Measurements from ENCODE around the gene MICU2. TPM values are rescaled to one million over a fixed set of nuclear protein-coding genes. Genes with fewer than 3 reads are reported as not detected.

The MICU2 gene
- total RNA-seq, 1 donor from 2014 or later = 64.4 TPM

- Histone ChIP-seq H3K27ac (replicated peaks) (no peak overlapping the region), H3K4me1 (no peaks in the 10 kb centered on the region), H3K9me3 (replicated peaks) (peaks cover 5% of the 10 kb centered on the region), H3K27me3 (ENCODE audit: low read depth) (peaks cover 8% of the 10 kb centered on the region), H3K4me3 (no peak overlapping the region), H3K36me3 (no peaks in the 10 kb centered on the region)
- no peak for DNase-seq
- intact Hi-C loops (cut with micrococcal nuclease) = loop anchor here (5.0 kb wide), 1 partner anchor 1121 kb away; no protein-coding TSS in a partner anchor
- TF ChIP-seq, protein P1, sequence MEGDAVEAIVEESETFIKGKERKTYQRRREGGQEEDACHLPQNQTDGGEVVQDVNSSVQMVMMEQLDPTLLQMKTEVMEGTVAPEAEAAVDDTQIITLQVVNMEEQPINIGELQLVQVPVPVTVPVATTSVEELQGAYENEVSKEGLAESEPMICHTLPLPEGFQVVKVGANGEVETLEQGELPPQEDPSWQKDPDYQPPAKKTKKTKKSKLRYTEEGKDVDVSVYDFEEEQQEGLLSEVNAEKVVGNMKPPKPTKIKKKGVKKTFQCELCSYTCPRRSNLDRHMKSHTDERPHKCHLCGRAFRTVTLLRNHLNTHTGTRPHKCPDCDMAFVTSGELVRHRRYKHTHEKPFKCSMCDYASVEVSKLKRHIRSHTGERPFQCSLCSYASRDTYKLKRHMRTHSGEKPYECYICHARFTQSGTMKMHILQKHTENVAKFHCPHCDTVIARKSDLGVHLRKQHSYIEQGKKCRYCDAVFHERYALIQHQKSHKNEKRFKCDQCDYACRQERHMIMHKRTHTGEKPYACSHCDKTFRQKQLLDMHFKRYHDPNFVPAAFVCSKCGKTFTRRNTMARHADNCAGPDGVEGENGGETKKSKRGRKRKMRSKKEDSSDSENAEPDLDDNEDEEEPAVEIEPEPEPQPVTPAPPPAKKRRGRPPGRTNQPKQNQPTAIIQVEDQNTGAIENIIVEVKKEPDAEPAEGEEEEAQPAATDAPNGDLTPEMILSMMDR (IDR thresholded peaks at IDR 0.05; ENCODE audit: borderline replicate concordance) = no peak
These were observed 32.7 kb upstream of the MICU2 start for GRCh38 chr13:21636656-21637055.

- peaks cover 3% of the 10 kb centered on the region for H3K27me3 ChIP-seq (ENCODE audit: low read depth)
- intact Hi-C loops (cut with micrococcal nuclease) = no loop called here
These were observed 28.2 kb upstream of the MICU2 start for GRCh38 chr13:21632196-21632595.

GRCh38 chr13:21625366-21625765 lies 21.4 kb upstream of the MICU2 start:
- Histone ChIP-seq H3K27ac (replicated peaks) (no peak overlapping the region), H3K4me3 (no peak overlapping the region), H3K36me3 (no peaks in the 10 kb centered on the region), H3K4me1 (no peaks in the 10 kb centered on the region), H3K27me3 (ENCODE audit: low read depth) (peaks cover 11% of the 10 kb centered on the region), H3K9me3 (replicated peaks) (no peaks in the 10 kb centered on the region)
- intact Hi-C loops (cut with micrococcal nuclease) = no loop called here
- DNase-seq = no peak
- TF ChIP-seq, protein P1 (IDR thresholded peaks at IDR 0.05; ENCODE audit: borderline replicate concordance) = peak; percentile 52

More at GRCh38 chr13:21632196-21632595, 28.2 kb upstream of the MICU2 start:
- no peaks in the 10 kb centered on the region for H3K36me3 ChIP-seq
- TF ChIP-seq, protein P1 (IDR thresholded peaks at IDR 0.05; ENCODE audit: borderline replicate concordance) = no peak
- H3K9me3 ChIP-seq (replicated peaks) = peaks cover 14% of the 10 kb centered on the region
- no peak overlapping the region for H3K27ac ChIP-seq (replicated peaks)
- H3K4me3 ChIP-seq = no peak overlapping the region
- no peaks in the 10 kb centered on the region for H3K4me1 ChIP-seq
- no peak for DNase-seq

DNA sequence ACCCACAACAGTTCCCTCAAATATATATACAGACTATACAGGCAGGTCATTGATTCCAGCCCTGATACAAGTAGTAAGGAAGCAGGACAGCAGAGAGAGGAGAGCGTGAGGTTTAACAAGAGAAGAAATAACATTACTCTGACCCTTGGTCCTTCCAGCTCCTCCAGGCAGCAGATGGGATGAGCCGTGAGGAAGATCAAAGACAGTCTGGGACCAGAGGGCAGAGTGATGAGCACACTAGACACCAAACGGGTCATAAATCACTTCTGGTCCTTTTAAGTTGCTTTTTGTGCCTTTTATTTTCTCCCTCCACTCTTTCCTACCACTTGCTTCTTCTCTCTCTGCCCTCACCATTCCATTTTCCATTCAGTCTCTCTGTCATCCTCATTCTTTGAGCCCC lies 16.9 kb upstream of the MICU2 start:
- Histone ChIP-seq H3K4me3 (no peak overlapping the region), H3K4me1 (no peaks in the 10 kb centered on the region), H3K9me3 (replicated peaks) (no peaks in the 10 kb centered on the region), H3K36me3 (no peaks in the 10 kb centered on the region), H3K27me3 (ENCODE audit: low read depth) (peaks cover 35% of the 10 kb centered on the region), H3K27ac (replicated peaks) (no peak overlapping the region)
- TF ChIP-seq, protein P1 (IDR thresholded peaks at IDR 0.05; ENCODE audit: borderline replicate concordance) = no peak
- intact Hi-C loops (cut with micrococcal nuclease) = no loop called here
- no peak for DNase-seq

DNA sequence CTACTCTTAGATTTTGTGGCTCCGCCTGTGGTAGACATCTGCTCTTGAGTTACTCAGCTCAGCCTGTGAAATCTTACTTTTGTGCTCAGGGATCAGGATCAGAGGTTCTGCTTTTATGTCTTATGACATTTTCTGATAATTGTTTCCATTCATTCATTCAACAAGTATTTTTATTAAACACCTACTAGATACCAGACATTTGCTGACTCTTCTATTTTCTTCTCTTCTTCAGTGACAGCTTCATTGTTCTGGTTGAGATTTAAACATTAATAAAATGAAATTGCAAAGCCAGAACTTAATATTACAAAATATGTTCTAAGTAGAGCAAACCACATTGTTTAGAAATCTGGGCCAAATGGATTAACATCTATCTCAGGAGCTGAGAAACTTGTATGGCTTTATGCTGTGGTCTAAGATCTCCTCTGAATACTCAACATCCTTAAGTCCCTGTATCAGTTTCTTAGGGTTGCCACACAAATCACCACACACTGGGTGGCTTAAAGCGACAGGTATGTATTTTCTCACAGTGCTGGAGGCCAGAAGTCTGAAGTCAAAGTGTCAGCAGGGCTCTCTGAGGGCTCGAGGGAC lies 15.8 kb upstream of the MICU2 start:
- no peak overlapping the region for H3K4me3 ChIP-seq
- H3K27me3 ChIP-seq (ENCODE audit: low read depth) = peaks cover 35% of the 10 kb centered on the region
- intact Hi-C loops (cut with micrococcal nuclease) = no loop called here
- no peaks in the 10 kb centered on the region for H3K4me1 ChIP-seq
- no peak overlapping the region for H3K27ac ChIP-seq (replicated peaks)
- no peak for DNase-seq
- TF ChIP-seq, protein P1 (IDR thresholded peaks at IDR 0.05; ENCODE audit: borderline replicate concordance) = no peak
- no peaks in the 10 kb centered on the region for H3K9me3 ChIP-seq (replicated peaks)
- no peaks in the 10 kb centered on the region for H3K36me3 ChIP-seq
